ENCODE measurements around the gene EBF3.

Gene EBF3

DNA sequence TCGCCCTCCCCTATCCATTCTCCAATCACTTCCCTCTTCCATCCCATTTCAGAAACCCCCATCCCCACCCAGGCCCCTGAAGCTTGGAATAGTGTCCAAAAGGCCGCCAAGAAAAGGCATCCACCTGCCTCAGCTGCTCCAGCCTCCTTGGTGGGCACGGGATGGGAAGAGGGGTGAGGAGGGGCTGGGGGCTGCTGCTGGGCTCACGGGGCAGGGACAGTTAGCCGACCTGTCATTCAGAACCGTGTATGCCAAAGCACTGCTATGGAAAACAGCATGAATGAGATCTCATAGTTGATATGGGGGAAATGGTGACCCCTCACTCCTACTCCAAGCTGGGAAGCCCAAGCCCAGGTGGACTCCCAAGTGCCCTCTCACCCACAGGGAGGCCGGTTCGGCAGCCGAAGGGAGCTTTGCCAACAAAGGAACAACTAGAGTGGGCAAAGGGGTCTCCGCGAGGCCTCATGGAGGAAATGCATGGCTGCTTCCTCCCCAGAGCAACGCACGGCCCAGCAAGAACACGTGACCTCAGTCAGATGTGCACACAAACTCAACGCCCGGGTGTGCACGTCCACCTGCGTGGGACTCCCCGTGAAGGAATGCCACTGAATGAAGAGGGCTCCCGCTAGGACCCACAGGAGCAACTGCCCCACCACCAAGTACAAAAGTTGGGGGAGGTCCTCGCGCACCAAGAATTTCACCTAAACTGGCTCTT is 52.5 kb downstream of the EBF3 start:
- no peak for TF ChIP-seq JUND (IDR thresholded peaks at IDR 0.05; ENCODE audit: low read depth)
- DNase-seq (ENCODE audit: low read depth in 1 of 2, low spot score in 1 of 2): no peak
- in situ Hi-C loops (cut with HindIII; ENCODE audit: low pct_unique_long_range_greater_than_20kb, low sequenced_read_pairs): no loop called here

DNA sequence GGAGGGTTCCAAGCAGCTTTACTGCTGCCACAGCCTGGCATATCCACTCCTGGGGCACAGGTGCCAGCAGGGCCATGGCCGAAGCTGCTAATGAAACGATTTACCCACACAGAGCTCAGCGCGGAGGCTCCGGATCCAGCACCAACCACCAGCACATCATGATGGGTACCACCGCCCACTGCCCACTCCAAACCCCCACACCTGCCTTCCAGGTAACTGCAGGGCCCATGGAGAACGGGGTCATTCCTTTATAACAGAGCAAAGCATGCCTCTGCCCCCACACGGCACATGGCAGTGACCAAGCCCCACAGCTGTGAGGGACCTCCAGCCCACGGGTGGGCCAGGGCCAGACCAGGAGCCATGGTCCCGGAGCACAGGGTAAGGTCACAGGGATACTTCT is 53.2 kb downstream of the EBF3 start:
- no peak for TF ChIP-seq JUND (IDR thresholded peaks at IDR 0.05; ENCODE audit: low read depth)
- no peak for DNase-seq (ENCODE audit: low read depth in 1 of 2, low spot score in 1 of 2)
- in situ Hi-C loops (cut with HindIII; ENCODE audit: low pct_unique_long_range_greater_than_20kb, low sequenced_read_pairs): no loop called here

DNA sequence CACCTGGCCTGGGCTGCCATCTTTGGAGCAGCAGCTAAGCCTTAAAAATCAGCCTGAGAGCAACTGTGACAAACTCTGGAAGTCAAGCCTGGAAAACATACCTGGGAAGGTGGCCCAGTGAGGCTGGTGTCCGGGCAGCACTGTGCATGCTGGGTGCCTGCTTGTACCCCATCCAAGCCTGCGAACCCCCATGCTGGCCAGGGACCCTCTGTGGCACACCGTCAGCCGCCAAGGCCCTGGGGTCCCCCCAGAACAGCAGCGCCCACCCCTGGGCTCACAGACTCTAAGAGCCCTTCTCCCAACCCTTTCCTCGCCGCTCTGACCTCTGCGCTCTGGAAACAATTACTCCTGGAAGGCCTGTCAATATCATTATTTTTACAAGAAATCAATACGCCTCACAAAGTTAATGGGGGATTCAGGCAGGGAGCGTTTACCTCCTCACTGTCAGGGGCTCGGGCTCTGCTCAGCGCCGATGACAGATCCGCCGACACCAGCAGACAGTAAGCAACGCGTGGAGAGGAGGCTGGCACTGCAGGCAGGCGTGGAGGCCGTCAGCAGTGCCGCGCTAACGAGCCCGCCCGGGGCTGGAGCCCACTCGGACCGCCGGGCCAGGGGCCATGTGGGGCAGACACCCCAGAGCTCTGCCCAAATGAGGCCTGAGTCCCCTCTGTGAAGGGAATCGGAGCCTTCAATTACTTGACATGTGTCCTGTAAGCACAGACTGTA is 54.4 kb downstream of the EBF3 start:
- in situ Hi-C loops (cut with HindIII; ENCODE audit: low pct_unique_long_range_greater_than_20kb, low sequenced_read_pairs): no loop called here
- no peak for DNase-seq (ENCODE audit: low read depth in 1 of 2, low spot score in 1 of 2)
- no peak for TF ChIP-seq JUND (IDR thresholded peaks at IDR 0.05; ENCODE audit: low read depth)

DNA sequence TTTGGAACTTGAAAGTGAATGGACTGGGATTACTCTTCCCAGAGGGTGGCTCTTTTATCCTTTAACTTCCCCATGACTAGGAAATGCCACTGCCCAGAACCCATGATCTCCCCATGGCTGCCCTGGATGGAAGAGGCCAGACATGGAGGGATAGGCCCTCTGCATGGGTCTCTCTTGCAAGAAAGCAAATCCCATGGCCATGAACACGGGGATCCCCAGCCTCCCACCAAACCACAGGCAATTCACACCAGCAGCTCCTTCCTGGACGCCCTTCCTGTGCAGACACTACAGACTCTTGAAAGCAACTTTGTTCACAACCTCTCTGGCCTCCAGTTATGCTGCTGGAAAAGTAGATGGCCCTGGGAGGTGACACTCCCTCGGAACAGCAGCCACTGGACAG is 55.0 kb downstream of the EBF3 start:
- no peak for TF ChIP-seq JUND (IDR thresholded peaks at IDR 0.05; ENCODE audit: low read depth)
- in situ Hi-C loops (cut with HindIII; ENCODE audit: low pct_unique_long_range_greater_than_20kb, low sequenced_read_pairs): no loop called here

DNA sequence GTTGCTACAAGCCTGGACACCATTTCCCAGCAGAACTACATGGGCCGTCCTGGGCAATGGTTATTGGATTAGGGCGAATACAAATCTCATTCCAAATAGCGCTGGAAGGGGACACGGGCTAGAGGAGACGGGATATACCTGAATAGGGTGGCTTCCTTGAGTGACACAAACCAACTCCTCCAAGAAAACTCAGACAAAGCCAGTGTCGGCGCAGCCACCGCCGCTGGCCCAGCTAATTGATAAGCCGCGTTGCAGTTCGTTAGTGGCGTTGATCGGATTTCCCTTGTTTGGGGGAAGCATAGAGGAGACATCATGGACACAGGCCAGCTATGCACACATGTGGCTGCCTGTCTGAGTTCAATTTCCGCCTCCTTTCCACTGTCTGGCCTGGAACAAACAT is 55.7 kb downstream of the EBF3 start:
- no peak for TF ChIP-seq JUND (IDR thresholded peaks at IDR 0.05; ENCODE audit: low read depth)
- DNase-seq (ENCODE audit: low read depth in 1 of 2, low spot score in 1 of 2): no peak
- in situ Hi-C loops (cut with HindIII; ENCODE audit: low pct_unique_long_range_greater_than_20kb, low sequenced_read_pairs): no loop called here

More for the DNA sequence above, 55.0 kb downstream of the EBF3 start:
- DNase-seq (ENCODE audit: low read depth in 1 of 2, low spot score in 1 of 2): no peak

DNA sequence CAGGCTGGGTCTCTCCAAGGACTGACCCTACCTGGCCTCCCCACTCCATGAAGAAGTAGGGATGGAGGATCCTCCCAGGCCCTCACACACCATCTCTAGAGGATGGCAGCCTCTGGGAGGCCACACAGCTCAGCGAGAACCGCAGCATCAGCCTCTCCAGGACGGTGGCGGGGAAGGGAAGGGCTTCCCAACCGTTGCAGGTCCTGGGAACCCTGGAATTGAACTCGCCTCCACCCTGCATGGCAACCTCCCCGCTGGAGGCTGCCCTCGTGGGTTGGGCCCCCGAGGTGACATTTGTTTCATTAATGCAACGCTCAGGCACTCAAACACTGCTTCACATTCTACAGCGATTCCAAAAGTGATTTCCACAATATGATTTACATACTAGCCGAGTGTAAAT is 58.5 kb downstream of the EBF3 start:
- in situ Hi-C loops (cut with HindIII; ENCODE audit: low pct_unique_long_range_greater_than_20kb, low sequenced_read_pairs): no loop called here
- no peak for DNase-seq (ENCODE audit: low read depth in 1 of 2, low spot score in 1 of 2)
- no peak for TF ChIP-seq JUND (IDR thresholded peaks at IDR 0.05; ENCODE audit: low read depth)

DNA sequence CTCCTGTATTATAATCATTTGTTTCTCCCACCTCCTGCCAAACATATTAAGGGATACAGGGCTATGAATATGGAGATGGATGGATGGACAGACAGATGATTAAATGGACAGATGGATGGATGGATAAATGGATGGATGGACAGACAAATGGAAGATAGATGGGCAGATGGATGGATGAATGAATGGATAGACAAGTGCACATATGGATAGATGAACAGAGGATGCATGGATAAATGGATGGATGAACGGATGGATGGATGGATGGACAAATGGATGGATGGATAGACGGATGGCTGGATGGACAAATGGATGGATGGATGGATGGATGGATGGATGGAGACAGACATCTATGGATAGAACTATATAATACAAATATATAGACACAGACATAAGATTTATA is 59.8 kb downstream of the EBF3 start:
- in situ Hi-C loops (cut with HindIII; ENCODE audit: low pct_unique_long_range_greater_than_20kb, low sequenced_read_pairs): no loop called here
- no peak for DNase-seq (ENCODE audit: low read depth in 1 of 2, low spot score in 1 of 2)
- TF ChIP-seq JUND (IDR thresholded peaks at IDR 0.05; ENCODE audit: low read depth): no peak

DNA sequence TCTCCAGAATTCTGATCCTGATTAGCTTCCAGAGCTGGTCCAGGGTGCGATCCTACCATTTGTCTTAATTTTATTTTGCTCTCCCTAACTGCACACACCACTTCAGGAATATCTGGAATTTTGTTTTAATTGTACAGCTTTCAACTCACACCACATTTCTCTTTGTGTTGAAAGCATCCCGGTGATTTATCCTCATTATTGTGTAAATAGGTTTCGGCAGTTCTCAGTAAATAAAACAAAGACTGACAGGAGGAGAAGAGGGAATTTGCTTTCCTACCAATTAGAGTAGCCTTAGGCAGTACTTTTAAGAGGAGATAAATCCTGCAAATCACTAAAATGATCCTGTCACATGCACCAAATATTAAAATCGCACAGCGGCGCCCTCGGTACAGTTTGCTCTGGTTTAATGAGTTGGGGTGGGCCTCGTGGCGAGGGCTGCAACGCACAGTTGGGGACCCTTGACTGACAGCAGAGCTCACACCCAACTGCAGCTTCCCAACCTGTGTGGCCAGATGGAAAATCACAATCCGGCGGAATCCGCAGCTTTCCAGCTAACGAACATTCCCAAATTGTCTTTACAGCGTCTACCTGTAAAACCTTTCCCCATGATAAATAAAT is 62.6 kb downstream of the EBF3 start:
- in situ Hi-C loops (cut with HindIII; ENCODE audit: low pct_unique_long_range_greater_than_20kb, low sequenced_read_pairs): no loop called here
- DNase-seq (ENCODE audit: low read depth in 1 of 2, low spot score in 1 of 2): no peak
- no peak for TF ChIP-seq JUND (IDR thresholded peaks at IDR 0.05; ENCODE audit: low read depth)

DNA sequence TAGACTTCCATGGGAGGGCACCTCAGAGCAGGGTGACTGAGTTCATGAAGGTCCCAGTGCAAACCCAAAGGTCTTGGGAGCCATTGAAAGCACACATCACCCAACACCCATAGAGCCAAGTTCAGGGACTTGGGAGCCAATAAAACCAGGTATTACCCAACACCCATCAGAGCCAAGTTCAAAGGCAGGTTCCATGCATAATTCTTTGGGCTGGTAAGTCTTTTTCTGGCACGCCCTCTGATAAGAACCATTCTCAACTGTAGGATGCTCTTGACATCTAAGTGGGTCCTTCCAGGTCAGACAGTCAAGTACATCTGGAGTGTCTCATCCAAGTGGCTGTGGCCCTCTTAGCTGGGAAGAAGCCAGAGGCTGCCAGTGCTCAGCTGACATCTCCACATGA is 63.2 kb downstream of the EBF3 start:
- in situ Hi-C loops (cut with HindIII; ENCODE audit: low pct_unique_long_range_greater_than_20kb, low sequenced_read_pairs): no loop called here
- no peak for DNase-seq (ENCODE audit: low read depth in 1 of 2, low spot score in 1 of 2)
- no peak for TF ChIP-seq JUND (IDR thresholded peaks at IDR 0.05; ENCODE audit: low read depth)

DNA sequence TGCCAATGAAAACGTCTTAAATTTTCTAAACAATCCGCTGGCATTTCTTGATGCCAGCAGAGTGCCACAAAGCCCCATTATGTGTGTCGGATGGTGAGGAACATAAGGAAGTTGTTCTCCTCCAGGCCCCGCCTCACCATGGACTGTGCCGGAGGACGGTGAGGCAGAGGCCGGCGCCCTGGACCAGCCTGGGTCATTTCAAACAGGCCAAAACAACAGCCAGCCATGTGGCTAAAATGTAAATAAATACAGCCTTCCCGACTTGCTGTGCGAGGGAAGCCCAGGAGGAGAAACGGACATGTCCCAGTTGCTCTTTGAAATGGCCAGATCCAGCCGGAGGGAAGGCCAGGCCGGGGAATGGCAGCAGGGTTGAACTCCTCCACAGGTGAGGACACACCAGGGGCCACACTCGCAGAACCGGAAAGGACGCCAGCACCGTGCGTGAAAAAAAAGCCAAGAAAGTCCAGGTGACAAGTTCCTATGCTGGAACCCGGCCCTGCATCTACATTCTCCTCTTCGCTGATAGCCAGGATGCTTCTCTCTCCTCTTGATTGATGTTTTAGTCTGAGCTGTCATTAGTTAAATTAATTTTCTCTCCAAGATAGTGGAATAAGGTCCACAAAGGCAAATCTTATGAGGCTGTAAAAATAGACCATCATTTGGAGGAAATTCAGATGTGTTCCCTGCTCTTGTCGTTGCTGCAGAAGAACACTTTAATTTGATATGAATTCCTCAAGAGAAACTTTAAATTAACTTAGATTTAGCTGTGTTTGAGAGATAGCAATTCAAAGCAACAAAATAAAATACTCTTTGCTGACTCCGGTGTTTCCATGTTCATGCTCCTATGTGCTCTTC is 64.6 kb downstream of the EBF3 start:
- no peak for TF ChIP-seq JUND (IDR thresholded peaks at IDR 0.05; ENCODE audit: low read depth)
- DNase-seq (ENCODE audit: low read depth in 1 of 2, low spot score in 1 of 2): no peak
- in situ Hi-C loops (cut with HindIII; ENCODE audit: low pct_unique_long_range_greater_than_20kb, low sequenced_read_pairs): no loop called here

DNA sequence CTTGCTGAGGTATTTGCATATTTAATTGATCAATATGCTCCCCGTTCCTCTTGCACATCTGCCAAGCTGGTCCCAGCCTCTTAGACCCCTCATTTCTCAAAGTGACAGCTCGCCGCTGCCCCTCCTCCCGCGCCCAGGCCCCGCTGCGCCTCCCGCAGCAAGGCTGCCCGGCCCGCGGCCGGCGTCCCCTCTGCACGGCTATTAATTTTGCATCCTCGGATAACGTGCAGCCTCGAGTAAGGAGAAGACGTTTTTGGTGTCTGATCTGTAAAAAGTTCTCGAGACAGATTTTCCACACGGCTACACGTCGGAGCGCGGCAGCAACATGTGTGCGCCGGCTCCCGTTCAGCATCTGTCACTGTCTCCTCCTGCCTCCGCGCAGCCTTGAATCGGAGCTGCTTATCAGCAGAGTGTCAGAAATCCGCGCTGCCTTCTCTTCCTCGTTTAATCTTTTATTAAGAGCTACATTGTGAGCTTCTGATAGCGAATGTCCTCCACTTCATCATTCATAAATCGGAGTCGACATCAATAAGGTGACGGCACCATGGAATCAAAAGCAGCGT is 65.3 kb downstream of the EBF3 start:
- in situ Hi-C loops (cut with HindIII; ENCODE audit: low pct_unique_long_range_greater_than_20kb, low sequenced_read_pairs): no loop called here
- TF ChIP-seq JUND (IDR thresholded peaks at IDR 0.05; ENCODE audit: low read depth): no peak
- no peak for DNase-seq (ENCODE audit: low read depth in 1 of 2, low spot score in 1 of 2)
